ENCODE results near the gene TPK1.

The TPK1 gene

DNA sequence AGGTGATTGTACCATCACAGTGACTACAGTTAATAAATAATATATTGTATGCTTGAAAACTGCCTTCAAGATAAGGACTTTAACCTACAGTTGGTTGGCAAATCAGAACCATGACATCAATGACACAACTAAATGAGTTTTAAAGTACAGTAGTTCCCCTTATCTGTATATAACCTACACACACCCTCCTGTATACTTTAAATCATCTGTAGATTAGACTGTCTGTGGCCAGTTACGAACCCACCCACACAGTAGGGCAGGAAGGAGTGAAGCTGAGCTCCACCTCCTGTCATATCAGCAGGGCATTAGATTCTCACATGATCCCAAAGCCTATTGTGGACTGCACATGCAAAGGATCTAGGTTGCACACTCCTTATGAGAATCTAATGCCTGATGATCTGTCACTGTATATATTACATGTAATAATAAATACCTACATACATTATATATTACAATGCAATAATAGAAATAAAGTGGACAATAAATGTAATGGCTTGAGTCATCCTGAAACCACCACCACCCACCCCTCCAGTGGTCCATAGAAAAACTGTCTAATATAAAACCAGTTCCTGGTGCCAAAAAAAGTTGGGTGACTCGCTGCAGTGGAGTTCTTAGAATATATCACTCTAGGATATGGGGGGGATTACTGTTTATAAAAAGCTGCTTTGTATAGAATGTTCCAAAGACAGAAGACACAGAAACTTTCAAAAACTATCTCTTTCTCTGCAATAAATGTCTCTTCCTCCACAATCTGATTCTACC lies 5.6 kb downstream of the TPK1 start:
- no peak for DNase-seq (ENCODE audit: low read depth)
- no peak overlapping the region for H3K4me3 ChIP-seq (ENCODE audit: low read depth, low read length)
- TF ChIP-seq MYC (IDR thresholded peaks at IDR 0.05; ENCODE audit: low read depth, low read length) (no peak), MAX (IDR thresholded peaks at IDR 0.05; ENCODE audit: low read depth, low read length) (no peak), POLR2A (IDR thresholded peaks at IDR 0.05; ENCODE audit: extremely low read depth, insufficient read length) (no peak)
- TF ChIP-seq, protein P1, sequence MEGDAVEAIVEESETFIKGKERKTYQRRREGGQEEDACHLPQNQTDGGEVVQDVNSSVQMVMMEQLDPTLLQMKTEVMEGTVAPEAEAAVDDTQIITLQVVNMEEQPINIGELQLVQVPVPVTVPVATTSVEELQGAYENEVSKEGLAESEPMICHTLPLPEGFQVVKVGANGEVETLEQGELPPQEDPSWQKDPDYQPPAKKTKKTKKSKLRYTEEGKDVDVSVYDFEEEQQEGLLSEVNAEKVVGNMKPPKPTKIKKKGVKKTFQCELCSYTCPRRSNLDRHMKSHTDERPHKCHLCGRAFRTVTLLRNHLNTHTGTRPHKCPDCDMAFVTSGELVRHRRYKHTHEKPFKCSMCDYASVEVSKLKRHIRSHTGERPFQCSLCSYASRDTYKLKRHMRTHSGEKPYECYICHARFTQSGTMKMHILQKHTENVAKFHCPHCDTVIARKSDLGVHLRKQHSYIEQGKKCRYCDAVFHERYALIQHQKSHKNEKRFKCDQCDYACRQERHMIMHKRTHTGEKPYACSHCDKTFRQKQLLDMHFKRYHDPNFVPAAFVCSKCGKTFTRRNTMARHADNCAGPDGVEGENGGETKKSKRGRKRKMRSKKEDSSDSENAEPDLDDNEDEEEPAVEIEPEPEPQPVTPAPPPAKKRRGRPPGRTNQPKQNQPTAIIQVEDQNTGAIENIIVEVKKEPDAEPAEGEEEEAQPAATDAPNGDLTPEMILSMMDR (IDR thresholded peaks at IDR 0.05; ENCODE audit: low read depth, low read length): no peak

DNA sequence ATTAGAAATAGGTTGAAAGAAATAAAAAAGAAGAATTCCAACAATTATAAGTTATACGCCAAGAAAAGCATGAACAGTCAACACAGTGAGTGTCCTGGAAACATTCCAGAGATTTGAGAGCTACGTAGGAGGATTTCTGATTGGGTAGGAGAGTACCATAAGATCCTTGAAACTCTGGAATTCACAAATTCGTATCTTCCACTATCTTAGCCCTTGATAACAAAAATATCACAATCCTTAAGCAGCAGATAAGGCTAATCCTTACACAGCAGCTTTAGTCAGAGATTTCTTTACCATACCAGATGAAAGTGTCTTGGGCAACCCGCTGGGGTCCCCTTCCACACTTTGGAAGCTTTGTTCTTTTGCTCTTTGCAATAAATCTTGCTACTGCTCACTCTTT lies 8.2 kb downstream of the TPK1 start:
- TF ChIP-seq, protein P1 (IDR thresholded peaks at IDR 0.05; ENCODE audit: low read depth, low read length): no peak
- TF ChIP-seq POLR2A (IDR thresholded peaks at IDR 0.05; ENCODE audit: extremely low read depth, insufficient read length) (no peak), MAX (IDR thresholded peaks at IDR 0.05; ENCODE audit: low read depth, low read length) (no peak), MYC (IDR thresholded peaks at IDR 0.05; ENCODE audit: low read depth, low read length) (no peak)
- no peak for DNase-seq (ENCODE audit: low read depth)
- no peak overlapping the region for H3K4me3 ChIP-seq (ENCODE audit: low read depth, low read length)

DNA sequence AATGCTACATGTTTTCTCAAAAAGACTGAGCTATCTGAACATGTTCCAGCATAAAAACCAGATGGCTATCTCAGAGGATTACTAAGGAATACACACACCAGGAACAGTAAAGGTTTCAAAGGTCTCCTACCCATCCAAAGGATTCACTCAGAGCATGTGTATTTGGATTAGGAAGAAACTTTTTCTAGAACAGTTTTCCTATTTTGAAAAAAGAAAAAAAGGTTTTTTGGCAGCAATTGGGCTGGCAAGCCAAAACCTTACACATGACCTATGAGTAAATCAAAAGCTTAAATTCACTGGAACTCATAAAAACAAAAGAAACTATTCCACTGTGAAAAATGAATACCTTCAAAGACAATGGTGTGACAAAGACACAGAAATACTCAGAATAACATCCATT lies 9.6 kb downstream of the TPK1 start:
- DNase-seq (ENCODE audit: low read depth): no peak
- no peak overlapping the region for H3K4me3 ChIP-seq (ENCODE audit: low read depth, low read length)

GRCh38 chr7:144824360-144824759 lies 11.5 kb downstream of the TPK1 start:
- no peak for DNase-seq (ENCODE audit: low read depth)
- TF ChIP-seq MAX (IDR thresholded peaks at IDR 0.05; ENCODE audit: low read depth, low read length) (no peak), POLR2A (IDR thresholded peaks at IDR 0.05; ENCODE audit: extremely low read depth, insufficient read length) (no peak), MYC (IDR thresholded peaks at IDR 0.05; ENCODE audit: low read depth, low read length) (no peak)
- TF ChIP-seq, protein P1 (IDR thresholded peaks at IDR 0.05; ENCODE audit: low read depth, low read length): no peak

More for the DNA sequence above, 9.6 kb downstream of the TPK1 start:
- no peak for TF ChIP-seq POLR2A (IDR thresholded peaks at IDR 0.05; ENCODE audit: extremely low read depth, insufficient read length)
- TF ChIP-seq, protein P1 (IDR thresholded peaks at IDR 0.05; ENCODE audit: low read depth, low read length): no peak
- no peak for TF ChIP-seq MYC (IDR thresholded peaks at IDR 0.05; ENCODE audit: low read depth, low read length)
- TF ChIP-seq MAX (IDR thresholded peaks at IDR 0.05; ENCODE audit: low read depth, low read length): no peak

DNA sequence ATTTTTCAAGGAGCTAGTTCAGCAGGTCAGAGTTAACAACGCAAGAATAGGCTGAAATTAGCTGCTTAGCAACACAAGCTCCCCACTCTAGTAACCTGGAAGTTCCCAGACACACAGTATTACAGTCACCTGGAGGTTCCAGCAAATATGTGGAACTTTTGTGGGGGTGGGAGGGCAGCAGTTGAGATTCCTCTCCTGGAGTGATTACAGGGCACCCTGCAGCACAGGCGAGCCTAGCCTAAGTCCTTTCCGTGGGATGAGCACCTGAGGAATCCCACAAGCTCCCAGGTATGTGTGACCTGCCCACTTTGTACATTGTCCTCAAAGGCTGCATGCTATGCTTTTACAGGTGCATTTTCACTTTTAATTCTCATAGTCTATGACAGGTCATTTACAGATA lies 13.6 kb downstream of the TPK1 start:
- no peak for TF ChIP-seq MAX (IDR thresholded peaks at IDR 0.05; ENCODE audit: low read depth, low read length)
- TF ChIP-seq MYC (IDR thresholded peaks at IDR 0.05; ENCODE audit: low read depth, low read length): no peak
- TF ChIP-seq, protein P1 (IDR thresholded peaks at IDR 0.05; ENCODE audit: low read depth, low read length): no peak
- no peak for TF ChIP-seq POLR2A (IDR thresholded peaks at IDR 0.05; ENCODE audit: extremely low read depth, insufficient read length)
- no peak for DNase-seq (ENCODE audit: low read depth)
- no peak overlapping the region for H3K4me3 ChIP-seq (ENCODE audit: low read depth, low read length)

More at GRCh38 chr7:144824360-144824759, 11.5 kb downstream of the TPK1 start:
- H3K4me3 ChIP-seq (ENCODE audit: low read depth, low read length): no peak overlapping the region

Data from NB4 (cell line).